Measurements from ENCODE around the gene CIDEB. TPM values are rescaled to one million over a fixed set of nuclear protein-coding genes. Genes with fewer than 3 reads are reported as not detected.

CIDEB gene
- total RNA-seq, 1 experiment from 2014 or later, result 0.06 TPM

- DNase-seq (ENCODE audit: low read depth), result no peak
Observed at GRCh38 chr14:24270537-24271133, 37.1 kb downstream of the CIDEB start.

DNA sequence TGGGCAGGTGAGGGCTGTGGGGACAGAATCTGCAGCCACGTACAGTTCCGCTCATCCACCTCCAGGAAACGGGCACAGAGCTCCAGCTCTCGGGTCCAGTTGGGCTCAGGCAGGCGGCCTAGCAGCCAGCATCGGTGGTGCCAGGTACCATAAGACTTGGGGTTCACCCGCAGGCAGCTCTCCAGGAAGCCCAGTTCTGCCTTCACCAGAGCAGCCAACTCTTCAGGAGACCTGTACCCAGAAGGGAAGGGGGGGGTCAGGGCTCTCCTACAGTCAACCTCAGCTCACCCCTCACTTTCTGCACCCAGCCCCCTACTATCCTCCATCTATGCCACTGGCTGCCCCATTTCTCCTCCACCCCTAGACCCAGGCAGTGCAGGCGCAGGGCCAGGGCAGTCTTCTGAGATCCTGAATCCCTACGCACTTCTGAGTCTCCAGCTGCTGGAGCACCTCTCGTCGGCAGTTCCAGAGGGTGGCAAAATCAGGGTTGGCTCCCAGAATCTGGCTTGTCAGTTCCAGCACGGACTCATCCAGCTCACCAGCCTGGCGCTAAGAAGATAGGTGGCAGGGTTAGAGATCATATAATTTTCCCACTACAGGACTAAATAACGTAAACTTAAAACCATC, 37.8 kb downstream of the CIDEB start:
- DNase-seq (ENCODE audit: low read depth), result no peak

GRCh38 chr14:24269368-24269767, 38.4 kb downstream of the CIDEB start:
- no peak for DNase-seq (ENCODE audit: low read depth)

GRCh38 chr14:24268225-24268624, 39.6 kb downstream of the CIDEB start:
- DNase-seq (ENCODE audit: low read depth), result no peak

DNA sequence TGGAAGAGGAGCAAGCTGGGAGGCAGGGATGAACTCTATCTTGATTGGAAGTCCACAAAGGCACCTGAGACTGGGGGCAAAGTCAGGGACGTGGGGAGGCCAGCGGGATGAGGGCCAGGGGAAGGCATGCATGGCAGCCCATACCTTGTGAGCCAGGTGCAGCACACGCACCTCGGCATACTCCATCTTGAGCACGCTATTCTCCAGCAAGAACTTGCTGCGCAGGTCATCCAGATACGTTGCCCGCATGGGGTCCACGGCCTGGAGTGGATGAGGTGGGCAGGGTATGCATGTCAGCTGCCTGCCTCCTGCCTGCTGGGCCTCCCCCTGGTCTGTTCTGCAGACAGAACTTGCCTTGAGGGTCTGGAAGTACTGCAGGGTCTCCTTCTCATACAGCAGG, 40.3 kb downstream of the CIDEB start:
- no peak for DNase-seq (ENCODE audit: low read depth)

GRCh38 chr14:24266344-24267244, 41.2 kb downstream of the CIDEB start:
- DNase-seq (ENCODE audit: low read depth), result no peak

DNA sequence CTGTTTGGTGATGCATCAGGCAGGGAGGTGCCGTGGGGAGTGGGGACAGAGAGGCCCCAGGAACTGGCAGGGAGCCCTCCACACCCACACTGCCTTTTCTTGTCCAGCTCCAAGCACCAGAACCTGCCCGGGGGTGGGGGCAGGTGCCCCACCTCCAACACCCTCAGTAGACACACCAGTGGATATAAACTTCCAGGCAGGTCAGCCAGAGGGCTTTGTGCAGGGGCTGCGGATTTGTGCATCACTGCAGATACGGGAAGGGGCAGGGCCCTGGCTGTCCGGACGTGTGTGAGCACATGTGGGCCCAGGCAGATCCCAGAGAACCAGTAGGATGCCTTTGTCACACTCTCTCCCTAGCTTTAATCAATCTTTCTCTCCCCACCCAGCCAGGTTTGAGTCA, 43.5 kb downstream of the CIDEB start:
- DNase-seq (ENCODE audit: low read depth), result no peak

GRCh38 chr14:24263848-24264247, 43.9 kb downstream of the CIDEB start:
- no peak for DNase-seq (ENCODE audit: low read depth)

DNA sequence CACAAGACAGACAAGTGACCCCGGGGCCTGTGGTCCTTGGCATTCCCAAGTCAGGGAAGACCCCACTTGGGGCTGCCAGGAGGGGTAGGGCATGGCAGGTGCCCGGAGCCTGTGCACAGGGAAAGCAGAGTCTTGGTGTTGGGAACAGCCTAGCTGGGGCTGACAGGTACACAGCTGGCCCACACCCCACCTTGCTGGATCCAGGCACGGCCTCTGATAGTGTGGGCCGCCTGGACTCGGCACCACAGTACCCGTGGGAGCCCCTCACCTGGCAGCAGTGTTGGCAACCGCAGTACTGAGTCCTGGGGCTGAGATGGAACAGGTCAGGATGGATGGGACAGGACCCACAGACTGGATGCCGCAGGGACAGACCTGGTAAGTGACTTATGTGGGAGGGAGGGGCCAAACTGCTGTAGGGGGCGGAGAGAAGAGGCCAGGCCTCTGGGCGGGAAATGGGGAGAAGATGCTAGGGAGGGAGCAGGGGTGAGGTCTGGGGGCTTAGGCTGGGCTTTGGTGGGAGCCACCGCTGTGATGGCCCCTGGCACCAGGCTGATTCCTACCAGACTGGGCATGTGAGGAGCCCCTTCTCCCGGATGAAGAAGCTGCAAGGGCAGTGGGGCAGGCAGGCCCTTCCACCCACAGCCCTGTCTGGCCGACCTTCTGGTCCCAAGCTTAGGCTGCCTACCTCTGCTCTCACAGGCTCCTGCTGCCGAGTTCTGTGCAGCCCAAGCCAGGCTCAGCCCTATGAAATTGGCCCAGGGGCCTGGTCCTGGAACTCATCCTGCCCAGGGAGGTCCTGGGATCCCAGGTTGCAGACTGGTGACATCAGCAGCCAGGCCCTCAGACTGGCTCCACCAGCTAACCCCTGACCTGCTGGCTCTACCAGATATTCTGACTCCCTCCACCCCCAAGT, 44.7 kb downstream of the CIDEB start, which contains the start of gene TGM1:
Gene TGM1, minus strand, starts transcription at position 357 of the 913 bp plus-strand sequence. CDS start 825 bp downstream, outside the sequence.
- DNase-seq (ENCODE audit: low read depth), result no peak

- no peak for DNase-seq (ENCODE audit: low read depth)
Observed at GRCh38 chr14:24261969-24262327, 45.8 kb downstream of the CIDEB start.

- DNase-seq (ENCODE audit: low read depth), result no peak
Observed at GRCh38 chr14:24261256-24261968, 46.4 kb downstream of the CIDEB start.

DNA sequence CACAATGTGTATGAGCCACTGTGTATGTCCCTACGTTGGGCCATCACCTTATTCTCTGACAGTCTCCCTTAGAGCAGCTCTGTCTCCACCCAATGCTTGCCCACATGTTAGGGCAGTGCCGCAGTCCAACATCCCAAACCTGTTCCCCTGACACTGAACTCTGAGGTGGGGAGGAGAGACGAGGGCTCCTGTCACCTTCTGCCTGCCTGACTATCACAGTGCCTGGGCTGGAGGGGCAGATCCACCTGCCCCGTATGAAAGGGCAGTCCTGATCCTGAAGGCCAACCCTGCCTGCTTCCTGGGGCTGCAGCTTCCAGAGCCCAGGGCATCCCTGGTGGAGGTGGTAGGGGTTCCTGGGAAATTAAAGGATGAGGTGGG, 47.0 kb downstream of the CIDEB start:
- DNase-seq (ENCODE audit: low read depth), result no peak

GRCh38 chr14:24260026-24260779, 47.6 kb downstream of the CIDEB start:
- no peak for DNase-seq (ENCODE audit: low read depth)

DNA sequence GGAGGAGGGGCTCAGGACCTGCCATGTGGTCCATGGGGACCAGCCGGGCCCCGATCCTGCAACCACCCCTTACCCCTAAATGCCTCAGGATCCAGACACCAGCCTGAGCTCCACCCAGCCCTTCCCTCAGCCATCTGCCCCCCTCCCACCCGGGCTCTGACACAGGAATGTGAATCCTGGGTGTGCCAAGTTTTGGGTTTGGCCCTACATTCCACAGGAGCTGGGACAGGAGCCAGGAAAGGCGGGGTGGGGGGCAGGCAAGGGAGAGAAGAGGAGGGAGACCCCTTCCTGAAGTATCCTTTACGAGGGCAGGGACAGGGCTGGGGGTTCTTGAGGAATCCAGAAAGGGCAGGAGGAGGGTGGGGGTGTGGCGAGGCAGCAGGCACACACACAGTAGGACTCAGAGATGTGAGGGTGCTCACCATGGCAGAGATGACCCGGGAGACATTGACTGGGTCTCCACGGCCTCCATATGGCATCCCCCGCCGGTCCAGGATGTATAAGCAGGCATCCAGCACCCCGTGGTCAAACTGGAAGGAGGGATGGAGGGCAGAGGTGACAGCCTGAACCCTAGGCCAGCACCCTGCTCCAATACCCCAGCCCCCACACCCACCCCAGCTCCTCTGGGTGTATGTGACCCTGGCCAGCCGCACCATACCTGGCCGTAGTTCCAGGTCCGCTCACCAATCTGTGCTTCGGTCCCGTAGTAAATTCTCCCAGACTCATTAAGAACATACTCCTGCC, 48.3 kb downstream of the CIDEB start:
- peak; percentile 35 for DNase-seq (ENCODE audit: low read depth)

DNA sequence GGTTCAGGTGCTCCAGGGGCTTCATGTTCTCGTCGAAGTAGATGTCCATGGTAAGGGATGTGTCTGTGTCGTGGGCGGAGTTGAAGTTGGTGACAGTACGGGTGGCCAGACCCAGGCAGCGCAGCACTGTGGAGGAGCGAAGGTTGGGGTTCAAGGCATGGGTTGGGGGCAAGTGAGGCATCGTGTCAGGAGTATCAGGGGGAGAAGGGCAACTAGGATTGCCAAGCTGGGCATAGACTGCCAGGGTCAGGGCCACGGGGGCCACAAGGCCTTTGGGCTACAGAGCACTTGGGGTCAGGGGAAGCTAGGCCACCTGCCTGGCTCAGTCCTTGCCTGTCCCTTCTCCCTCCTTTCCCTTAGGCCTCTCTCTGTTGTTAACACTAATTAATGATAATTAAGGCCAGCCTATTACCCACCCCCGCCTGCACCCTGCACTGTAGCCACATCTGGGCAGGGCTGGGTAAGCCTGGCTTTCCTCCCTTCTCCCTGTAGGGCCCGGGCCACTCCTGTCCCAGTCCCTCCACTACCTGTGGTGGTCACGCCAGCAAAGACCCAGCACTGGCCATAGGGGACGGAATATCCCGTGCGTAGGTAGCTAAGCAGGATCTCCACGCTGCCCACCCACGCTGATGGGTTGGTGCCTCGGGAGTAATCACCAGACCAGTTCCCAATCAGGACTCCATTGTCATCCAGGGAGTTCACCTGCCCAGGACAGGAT, 49.1 kb downstream of the CIDEB start:
- no peak for DNase-seq (ENCODE audit: low read depth)

- no peak for DNase-seq (ENCODE audit: low read depth)
Observed at GRCh38 chr14:24258119-24258518, 49.7 kb downstream of the CIDEB start.

GRCh38 chr14:24256960-24257359, 50.8 kb downstream of the CIDEB start:
- no peak for DNase-seq (ENCODE audit: low read depth)

GRCh38 chr14:24255931-24256711, 51.7 kb downstream of the CIDEB start:
- DNase-seq (ENCODE audit: low read depth), result no peak

Measured in Daoy (cell line).